HG03575 (cell line): ENCODE measurements around the gene UNC93B1.
"Not testable (repeated sequence)": the region's sequence is repeated elsewhere in the genome, so short reads cannot be mapped to it uniquely, and the experiment has no call there.

Experiments
- ATAC-seq: cut with Tn5 transposase; IDR thresholded peaks from one replicate; pipeline ENCODE4 v1.9.1; 2021; ENCODE audit not compliant: unreplicated experiment, insufficient number of reproducible peaks, low FRiP score; ENCODE audit errors: extremely low read depth

Gene UNC93B1

DNA sequence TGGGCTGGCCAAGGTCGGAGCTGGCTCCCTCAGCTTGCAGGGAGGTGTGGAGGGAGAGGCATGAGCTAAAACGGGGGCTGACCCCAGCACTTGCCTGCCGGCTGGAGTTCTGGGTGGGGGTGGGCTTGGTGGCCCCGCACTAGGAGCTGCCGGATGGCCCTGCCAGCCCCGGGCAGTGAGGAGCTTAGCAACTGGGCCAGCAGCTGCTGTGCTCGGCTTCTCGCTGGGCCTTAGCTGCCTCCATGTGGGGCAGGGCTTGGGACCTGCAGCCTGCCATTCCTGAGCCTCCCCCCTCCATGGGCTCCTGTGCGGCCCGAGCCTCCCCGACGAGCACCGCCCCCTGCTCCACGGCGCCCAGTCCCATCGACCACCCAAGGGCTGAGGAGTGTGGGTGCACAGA lies 40.7 kb downstream of the UNC93B1 start:
- not testable (repeated sequence) for ATAC-seq

DNA sequence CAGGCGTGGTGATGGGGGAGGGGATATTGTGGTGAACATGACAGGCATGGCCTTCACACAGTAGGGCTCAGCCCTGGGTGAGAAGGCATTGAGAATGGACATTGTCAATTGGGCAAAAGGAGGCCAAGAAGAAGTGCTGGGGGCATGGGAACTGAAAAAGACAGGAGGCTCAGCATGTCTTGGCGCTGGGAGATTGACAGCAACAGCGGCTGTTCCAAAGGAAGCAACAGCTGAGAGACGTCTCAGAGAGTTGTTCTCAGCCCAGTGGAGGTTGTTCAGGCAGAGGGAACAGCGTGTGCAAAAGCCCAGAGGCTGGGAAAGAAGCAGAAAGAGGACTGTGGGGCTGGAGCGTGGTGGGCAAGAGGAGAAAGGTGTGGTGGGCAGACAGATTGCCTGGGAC lies 47.7 kb downstream of the UNC93B1 start:
- not testable (repeated sequence) for ATAC-seq

DNA sequence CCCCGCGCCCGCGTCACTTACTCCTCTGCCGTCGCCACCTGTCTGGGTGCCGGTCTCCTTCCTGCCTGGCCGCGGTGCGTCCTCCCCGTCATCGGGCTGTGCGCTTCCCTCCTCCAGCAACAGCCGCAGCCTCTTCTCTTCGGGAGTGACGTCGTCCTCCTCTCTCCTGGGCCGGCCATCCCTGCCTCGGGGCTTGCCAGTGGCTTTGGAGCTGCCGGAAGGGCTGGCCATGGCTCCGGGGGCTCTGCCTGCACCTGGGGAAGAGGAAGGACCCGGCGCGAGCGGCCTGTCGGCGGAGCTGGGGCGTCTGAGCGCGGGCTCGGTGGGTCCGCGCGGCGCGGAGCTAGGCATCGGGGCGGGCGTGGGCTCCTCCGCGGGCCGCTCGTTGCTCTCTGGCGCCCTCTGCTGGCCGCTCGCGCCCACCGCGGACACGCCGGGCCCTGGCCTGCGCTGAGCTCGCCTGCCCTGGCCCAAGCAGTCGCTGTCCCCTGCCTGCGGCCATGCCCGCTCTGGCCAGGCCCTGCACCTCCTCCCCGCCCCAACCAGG lies 48.4 kb downstream of the UNC93B1 start:
- ATAC-seq: not testable (repeated sequence)

DNA sequence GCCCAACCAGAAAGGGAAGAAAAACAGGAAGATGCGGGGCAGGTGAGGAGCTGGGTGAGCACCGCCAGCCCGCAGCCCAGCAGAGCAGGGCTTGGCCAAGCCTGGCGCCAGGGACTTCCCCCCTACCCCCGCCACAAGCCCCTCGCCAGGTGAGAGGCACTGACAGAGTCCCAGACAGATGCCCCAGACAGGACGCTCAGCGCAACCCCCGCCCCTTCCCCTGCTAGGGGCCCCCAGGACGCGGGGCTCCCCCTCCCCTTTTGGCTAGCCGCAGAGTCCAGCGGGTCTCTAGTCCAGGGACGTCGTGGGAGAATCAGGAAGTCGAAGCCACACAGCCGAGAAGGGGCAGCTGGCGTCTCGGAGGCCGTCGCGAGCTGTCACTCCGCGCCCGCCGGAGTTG lies 48.9 kb downstream of the UNC93B1 start:
- not testable (repeated sequence) for ATAC-seq

DNA sequence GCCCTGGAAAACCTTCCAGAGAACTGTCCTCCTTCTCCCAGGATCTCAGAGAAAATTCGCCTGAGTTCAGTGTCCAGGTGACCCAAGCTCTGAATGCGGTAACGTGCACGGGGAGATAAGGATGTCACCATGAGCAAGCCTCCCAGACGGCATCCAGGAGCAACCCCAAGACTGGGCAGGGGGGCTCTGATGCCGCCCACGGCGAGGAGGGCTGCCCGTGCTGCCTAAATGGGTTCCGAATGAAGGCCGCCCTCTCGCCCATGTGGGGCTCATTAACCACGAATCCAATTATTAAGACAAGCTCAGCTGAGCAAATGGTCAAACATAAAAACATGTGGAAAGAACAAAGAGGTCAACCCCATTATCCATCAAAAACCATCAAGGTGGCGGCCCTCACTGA lies 49.6 kb downstream of the UNC93B1 start:
- ATAC-seq: not testable (repeated sequence)

DNA sequence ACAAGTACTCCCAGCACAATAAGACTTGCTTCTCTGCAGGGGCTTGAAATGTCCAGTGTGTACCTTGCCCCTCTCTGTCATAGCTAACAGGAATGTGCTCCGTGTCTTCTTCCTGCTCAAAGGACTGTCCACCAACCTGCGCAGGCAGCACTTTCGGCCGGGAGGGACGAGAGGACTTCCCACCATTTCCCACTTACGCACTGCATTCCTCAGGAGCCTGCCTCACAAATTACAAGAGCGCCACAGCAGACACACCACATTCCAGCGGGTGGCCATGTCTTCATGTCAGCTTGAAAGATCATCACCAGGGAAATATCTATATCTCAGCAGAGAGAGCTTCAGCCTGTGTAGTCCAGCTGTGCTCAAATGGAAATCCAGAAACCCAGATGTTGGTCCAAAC lies 53.2 kb downstream of the UNC93B1 start:
- not testable (repeated sequence) for ATAC-seq

DNA sequence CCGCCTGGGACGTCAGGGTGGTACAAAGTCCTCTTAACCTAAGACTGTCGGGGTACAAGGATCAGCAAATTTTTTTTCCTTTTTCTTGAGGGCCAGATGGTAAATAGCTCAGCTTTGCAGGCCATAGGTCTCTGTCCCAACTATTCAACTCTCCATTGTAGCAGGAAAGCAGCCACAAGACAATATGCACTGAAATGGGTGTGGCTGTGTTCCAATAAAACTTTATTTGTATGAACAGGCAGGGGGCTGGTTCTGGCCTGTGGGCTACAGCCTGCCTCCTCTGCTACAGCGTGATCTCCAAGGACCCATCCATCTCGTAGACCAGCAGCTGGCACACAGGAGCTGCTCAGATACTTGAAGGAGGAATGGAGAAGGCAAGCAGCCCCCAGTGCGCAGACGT lies 56.1 kb downstream of the UNC93B1 start:
- not testable (repeated sequence) for ATAC-seq

DNA sequence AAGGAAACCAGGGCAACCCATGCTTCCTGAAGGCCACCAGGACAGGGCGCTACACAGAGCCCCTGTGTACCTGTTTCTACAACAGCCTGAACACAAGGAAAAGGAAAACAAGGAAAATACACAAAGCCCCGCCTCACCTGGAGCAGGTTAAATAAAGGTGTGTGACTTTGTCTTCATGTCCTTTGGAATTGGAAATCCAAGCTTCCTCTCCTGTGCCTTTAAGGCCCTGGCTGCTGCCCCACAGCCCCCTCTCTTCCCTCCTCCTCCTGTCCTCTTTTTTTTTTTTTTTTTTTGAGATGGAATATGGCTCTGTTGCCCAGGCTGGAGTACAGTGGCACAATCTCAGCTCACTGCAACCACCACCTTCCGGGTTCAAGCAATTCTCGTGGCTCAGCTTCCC lies 57.5 kb downstream of the UNC93B1 start:
- not testable (repeated sequence) for ATAC-seq

DNA sequence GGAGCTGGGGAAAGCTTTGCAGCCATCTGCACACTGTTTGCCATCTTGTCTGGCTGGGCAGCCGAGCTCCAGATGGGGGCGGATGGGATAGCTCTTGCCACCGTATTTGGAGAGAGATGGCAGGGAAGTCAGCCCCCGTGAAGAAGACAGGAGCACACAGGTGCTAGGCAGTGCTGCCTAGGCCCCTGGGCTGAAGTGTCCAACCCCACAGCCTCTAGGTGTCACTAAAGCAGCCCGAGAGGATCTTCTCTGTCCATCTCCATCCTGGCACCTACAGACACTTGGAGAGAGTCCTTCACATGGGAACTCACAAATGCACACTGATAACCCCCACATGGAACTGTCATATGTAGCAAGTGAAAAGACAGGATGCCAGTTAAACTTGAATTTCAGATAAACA lies 60.5 kb downstream of the UNC93B1 start:
- ATAC-seq: not testable (repeated sequence)
